ENCODE data around the gene PSME1.

PSME1 gene

DNA sequence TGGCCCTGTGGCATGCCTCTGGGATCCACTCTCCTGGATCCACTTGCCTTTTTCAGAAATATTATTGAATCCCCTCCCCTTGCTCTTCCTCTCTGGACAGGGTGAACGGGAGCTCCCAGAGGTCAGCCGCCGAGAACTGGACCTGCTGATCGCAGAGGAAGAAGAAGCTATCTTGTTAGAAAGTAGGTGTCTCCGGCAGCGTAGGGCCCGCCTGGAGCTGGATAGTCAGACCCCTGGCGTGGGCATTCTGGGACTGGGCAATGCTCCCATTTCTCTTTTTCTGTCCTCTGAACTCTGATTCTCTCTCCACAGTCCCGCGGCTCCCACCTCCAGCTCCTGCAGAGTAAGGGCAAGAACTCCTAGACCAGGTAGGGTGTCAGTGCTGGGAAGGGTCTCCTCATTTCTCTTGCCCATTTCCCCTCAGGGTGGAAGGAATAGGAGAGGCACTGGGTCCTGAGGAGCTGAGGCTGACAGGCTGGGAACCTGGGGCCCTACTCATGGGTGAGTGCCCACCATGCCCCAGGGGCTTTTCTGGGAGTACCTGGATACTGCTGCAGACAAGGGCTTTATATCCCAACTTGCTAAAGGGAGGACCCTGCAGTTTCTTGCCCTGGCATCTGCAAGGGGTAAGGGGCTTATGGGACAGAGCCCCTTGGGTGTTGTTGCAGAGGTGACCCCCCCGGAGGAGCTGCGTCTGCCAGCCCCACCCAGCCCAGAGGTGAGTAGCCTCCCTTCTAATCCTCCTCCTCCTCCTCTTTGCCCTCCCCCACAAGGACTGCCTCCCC lies 41.2 kb downstream of the PSME1 start:
- DNase-seq: no peak

DNA sequence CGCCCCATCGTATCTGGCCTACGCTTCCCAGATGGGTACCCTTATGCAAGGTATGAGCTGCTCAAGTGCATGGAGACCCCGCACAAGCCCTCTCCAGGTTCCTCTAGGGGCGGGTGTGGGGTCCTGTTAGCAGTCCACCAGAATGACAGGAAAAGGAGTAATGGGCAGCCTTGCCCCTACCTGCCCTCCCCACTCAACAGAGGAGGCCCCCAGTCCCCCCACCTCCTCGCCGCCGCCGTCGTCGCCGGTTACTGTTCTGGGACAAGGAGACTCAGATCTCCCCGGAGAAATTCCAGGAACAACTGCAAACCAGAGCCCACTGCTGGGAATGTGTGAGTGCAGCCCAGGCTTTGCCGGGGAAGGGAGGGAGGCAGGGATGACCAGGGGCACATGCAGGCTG lies 41.9 kb downstream of the PSME1 start:
- DNase-seq: no peak

DNA sequence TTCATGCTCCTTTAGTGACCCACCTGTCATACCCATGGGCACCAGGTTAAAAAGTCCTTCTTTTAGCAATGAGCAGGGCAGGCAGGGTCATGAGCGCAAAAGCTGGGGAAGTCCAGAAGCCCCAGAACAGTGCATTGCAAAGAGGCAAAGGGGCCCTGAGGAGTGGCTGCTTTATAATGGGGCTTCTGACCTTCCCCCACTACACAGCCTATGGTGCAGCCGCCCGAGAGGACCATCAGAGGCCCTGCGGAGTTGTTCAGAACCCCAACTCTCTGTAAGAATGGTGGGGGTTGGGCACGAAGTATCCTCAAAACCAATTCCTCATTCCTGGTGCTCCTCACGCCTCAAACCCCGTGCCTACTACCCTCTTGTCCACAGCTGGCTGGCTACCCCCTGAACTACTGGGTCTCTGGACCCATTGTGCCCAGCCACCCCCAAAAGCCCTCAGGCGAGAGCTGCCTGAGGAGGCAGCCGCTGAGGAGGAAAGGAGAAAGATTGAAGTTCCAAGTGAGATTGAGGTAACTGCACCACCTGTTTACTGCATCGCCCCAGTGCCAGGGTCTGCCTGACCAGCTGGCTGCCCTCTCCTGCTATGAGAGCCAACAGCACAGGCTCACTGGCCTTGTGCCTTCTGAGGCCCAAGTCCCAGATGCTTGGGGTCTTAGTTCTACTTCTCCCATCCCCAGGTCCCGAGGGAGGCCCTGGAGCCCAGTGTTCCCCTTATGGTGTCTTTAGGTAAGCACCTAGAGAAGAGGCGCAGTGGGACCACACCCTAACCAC lies 42.6 kb downstream of the PSME1 start:
- no peak for DNase-seq

GRCh38 chr14:24179294-24179960 lies 43.4 kb downstream of the PSME1 start:
- no peak for DNase-seq

DNA sequence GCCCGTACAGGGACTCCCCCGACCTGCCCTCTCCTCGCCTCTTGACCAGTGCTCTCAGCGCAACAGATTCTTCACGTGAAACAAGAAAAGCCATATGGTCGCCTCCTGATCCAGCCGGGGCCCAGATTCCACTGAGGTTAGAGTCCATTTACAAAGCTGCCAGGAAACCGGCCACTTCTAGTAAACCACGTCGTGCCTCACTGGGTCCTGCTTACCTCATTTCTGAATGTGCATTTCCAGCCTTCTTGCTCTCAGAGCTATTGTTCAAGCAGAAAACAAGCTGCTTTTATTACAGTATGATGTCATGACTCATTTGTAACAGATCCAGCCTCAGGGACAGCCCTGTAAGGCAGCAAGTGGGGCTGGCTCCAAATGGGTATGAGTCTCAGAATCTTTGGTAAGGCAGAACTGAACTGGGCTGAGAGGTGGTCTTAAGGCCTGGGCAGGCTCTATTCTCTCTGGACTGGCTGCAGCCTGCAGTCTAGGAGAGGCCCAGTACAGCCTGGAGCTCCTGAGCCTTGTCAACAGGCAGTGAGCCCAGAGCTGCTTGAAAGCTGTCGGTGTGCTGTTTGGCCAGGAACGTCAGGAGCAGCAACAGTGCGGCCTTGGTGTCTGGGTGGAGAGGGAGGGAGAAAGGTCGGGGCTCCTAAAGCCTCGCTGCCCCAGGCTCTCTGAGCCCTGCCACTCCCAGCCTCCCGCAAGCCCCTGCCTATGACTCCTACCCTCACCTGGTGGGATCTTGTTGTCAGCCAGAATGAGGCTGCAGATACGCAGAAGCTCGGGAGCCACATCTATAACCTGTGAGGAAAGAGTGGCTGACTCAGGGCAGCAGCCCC lies 44.2 kb downstream of the PSME1 start:
- no peak for DNase-seq

DNA sequence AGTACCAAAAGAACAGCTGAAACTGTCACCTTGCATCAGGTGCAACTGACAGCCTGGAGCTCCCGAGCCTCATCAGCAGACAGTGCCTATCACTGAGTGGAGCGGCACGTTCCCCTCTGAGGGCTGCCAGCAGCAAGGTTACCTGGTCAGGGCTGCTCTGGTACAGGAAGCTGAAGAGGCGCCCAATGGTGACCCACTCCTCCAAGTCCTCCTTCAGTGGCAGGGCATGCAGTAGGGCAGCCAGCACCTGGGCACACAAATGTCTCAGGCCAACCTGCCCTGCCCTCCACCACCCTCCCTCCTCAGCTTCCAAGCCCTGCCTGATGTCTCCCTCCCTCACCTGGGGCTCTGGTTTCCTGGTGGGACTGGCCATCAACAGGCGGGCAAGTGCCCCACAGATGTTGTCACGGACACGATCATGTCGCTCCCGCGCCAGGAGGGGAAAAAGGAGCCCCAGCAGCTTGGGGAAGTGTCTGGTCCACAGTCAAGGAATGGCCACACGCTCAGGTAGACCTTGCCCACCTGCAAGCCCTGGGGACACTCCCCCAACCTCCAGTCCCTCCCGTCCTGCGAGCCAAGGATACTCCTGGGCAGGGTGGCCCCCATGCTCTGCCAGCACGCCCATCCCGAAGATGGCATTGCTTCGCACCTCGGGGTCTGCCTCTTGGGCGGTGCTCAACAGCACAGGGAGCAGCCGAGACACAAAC lies 45.5 kb downstream of the PSME1 start:
- no peak for DNase-seq

- no peak for DNase-seq
These were observed 46.3 kb downstream of the PSME1 start for GRCh38 chr14:24182110-24182882.

- DNase-seq: no peak
These were observed 47.1 kb downstream of the PSME1 start for GRCh38 chr14:24183014-24183481.

DNA sequence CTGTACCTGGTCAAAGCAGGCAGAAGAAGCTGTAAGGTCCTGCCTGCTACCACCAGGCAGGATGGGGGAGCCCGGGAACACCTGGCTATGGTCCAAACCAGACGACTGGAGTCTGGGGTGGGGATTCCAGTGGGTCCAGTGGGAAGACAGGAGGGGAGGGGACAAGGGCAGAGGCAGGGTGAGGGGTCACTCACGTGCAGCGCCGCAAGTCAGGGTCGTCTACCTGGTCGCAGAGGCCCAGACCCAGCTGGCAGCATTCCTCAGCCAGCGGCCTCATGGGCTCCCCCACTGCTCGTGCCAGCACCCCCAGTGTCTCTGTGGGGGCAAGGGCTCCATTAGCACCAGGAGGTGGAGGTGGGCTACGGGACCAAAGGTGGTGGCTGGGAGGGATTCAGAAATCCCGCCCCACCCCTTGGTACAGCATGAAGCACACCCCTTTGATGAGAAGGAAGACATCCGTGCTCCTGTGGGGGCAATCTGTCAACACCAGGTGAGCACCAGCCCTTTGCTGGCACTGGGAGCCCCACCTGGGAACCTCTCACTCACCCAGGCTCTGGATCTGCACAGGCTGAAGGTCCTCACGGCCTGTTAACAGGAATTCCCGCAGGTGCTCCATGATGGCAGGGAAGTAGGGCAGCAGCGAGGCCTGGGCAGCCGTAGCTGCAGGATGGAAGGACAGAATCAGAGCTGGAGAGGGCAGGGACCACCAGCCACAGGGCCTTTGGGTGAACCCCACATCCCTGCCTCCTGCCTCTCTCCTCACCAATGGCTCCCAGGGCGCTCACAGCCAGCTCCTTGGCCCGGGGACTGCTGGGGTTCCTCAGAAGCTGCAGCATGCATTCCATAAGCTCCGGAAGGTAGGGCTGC lies 48.3 kb downstream of the PSME1 start:
- DNase-seq: peak; percentile 28

GRCh38 chr14:24185026-24185425 lies 49.0 kb downstream of the PSME1 start:
- no peak for DNase-seq

- no peak for DNase-seq
These were observed 49.7 kb downstream of the PSME1 start for GRCh38 chr14:24185741-24186140.

DNA sequence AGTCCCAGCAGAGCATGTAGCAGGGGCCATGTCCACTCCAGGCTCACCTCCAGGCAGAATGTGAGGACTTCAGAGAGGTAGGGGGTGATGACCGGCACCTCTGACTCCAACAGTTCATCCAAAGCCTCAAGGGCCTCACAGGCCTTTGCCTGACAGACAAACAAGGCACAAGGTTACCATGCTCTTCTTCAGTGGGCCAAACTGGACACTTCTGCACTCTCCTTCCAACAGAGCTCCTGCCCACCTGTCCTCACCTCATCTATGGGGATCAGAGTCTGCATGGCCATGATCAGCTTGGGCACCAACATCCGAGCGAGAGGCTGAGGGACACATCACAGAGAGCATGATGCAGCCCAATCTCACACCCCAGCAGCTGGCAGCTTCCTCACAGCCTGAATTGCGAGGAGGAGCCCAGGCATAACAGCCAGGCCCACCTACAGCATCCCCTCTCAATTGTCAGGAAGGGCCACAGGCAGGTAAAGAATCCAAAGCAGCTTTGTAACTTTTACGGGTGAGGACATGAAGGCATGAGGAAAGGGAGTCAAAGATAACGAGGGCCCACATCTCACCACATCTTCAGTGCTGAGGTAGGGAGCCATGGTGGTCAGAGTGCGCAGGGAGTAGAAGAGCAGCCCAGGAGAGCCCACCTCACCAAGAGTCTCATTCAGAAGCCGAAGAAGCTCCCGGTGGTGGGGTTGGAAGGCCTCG lies 51.0 kb downstream of the PSME1 start:
- no peak for DNase-seq

DNA sequence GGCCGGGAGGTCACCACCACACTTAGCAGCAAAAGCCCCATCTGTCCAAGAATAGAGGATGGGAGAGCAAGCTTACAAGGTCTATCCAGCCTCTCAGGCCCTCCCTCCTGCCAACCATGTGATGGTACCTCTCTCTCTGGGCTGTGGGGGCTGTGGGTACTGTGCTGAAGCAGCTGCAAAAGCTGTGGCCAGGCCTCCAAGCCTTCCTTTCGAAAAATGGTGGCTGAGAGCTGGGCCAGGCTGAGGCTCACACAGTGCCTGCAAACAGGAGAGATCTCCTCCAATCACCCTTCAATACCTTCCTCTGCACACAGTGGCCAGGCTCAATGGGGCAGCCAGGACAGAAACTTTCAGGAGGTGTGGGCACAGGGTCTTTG lies 51.5 kb downstream of the PSME1 start:
- DNase-seq: no peak
